OCI-M1 (cell line): ENCODE data around the gene ANKRD13D.
A peak's percentile ranks its signal among the peaks of the same experiment; 100 is the strongest.
"Not testable (repeated sequence)": the region's sequence is repeated elsewhere in the genome, so short reads cannot be mapped to it uniquely, and the experiment has no call there.

Experiments
- DNase-seq: peaks from one replicate; lab custom pipeline; 2025; lab: John Stamatoyannopoulos, UW

The ANKRD13D gene

GRCh38 chr11:67317205-67317887, 28.2 kb downstream of the ANKRD13D start:
- peak; percentile 98 for DNase-seq

- peak; percentile 18 for DNase-seq
These were observed 28.9 kb downstream of the ANKRD13D start for GRCh38 chr11:67317888-67318555.

GRCh38 chr11:67318876-67319275, 29.8 kb downstream of the ANKRD13D start:
- not testable (repeated sequence) for DNase-seq

GRCh38 chr11:67320011-67320410, 30.9 kb downstream of the ANKRD13D start:
- no peak for DNase-seq

GRCh38 chr11:67320691-67321090, 31.6 kb downstream of the ANKRD13D start:
- DNase-seq, result no peak

- peak; percentile 50 for DNase-seq
These were observed 32.3 kb downstream of the ANKRD13D start for GRCh38 chr11:67321313-67321871.

- DNase-seq, result no peak
These were observed 32.9 kb downstream of the ANKRD13D start for GRCh38 chr11:67322049-67322448.

GRCh38 chr11:67323526-67323925, 34.4 kb downstream of the ANKRD13D start:
- no peak for DNase-seq

GRCh38 chr11:67332081-67332691, 43.1 kb downstream of the ANKRD13D start:
- DNase-seq, result no peak

- no peak for DNase-seq
These were observed 48.2 kb downstream of the ANKRD13D start for GRCh38 chr11:67337257-67337656.

- no peak for DNase-seq
These were observed 55.2 kb downstream of the ANKRD13D start for GRCh38 chr11:67344264-67344663.

- DNase-seq, result no peak
These were observed 56.3 kb downstream of the ANKRD13D start for GRCh38 chr11:67345247-67345919.

- DNase-seq, result peak; percentile 52
These were observed 57.1 kb downstream of the ANKRD13D start for GRCh38 chr11:67345920-67346819.

- DNase-seq, result peak; percentile 73
These were observed 59.1 kb downstream of the ANKRD13D start for GRCh38 chr11:67347964-67348749.

GRCh38 chr11:67349036-67349435, 59.9 kb downstream of the ANKRD13D start:
- DNase-seq, result no peak

- DNase-seq, result no peak
These were observed 60.4 kb downstream of the ANKRD13D start for GRCh38 chr11:67349457-67349856.

- DNase-seq, result no peak
These were observed 60.9 kb downstream of the ANKRD13D start for GRCh38 chr11:67349928-67350465.

GRCh38 chr11:67351275-67352005, 62.3 kb downstream of the ANKRD13D start:
- DNase-seq, result peak; percentile 81
